MM.1S (cell line): ENCODE data around the gene ARAP3.

Source experiments
- EZH2 ChIP-seq: fragments of 300-600 bp; sonication (generic); optimal IDR thresholded peaks from 2 replicates; pipeline ENCODE3; 2017; ENCODE audit warnings: low read depth, mild to moderate bottlenecking, antibody characterized with exemption, low read length, mixed read lengths
- TF ChIP-seq, protein P1 (sequence below): fragments of 300-600 bp; sonication (generic); IDR thresholded peaks from 2 replicates; pipeline ENCODE4 v1.5.1; 2016; ENCODE audit warnings: antibody characterized with exemption, low read length, mixed read lengths

DNA sequence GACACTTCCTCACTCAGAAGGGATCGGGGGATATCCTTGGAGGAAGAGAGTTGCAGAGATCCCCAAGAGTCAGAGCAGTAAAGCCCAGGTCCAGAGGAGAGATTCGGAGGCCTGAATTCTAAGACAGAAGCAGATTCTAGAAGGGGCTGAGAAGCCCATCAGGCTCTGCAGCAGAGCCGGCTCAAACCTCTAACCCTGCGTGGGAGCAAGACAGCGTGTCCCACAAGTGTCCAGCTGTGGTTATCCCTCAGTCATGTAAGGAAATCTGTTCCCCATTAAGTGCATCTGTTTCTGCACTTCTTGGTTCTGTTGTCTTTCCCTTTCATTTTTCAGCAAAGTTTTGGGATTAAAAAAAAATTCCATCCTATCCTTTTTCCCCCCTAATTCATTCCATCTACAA, 58.4 kb downstream of the ARAP3 start:
- TF ChIP-seq, protein P1, sequence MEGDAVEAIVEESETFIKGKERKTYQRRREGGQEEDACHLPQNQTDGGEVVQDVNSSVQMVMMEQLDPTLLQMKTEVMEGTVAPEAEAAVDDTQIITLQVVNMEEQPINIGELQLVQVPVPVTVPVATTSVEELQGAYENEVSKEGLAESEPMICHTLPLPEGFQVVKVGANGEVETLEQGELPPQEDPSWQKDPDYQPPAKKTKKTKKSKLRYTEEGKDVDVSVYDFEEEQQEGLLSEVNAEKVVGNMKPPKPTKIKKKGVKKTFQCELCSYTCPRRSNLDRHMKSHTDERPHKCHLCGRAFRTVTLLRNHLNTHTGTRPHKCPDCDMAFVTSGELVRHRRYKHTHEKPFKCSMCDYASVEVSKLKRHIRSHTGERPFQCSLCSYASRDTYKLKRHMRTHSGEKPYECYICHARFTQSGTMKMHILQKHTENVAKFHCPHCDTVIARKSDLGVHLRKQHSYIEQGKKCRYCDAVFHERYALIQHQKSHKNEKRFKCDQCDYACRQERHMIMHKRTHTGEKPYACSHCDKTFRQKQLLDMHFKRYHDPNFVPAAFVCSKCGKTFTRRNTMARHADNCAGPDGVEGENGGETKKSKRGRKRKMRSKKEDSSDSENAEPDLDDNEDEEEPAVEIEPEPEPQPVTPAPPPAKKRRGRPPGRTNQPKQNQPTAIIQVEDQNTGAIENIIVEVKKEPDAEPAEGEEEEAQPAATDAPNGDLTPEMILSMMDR = no peak
- TF ChIP-seq EZH2 = no peak
